ENCODE measurements around the gene TP53I3.
A peak's percentile ranks its signal among the peaks of the same experiment; 100 is the strongest.
"Not testable (repeated sequence)": the region's sequence is repeated elsewhere in the genome, so short reads cannot be mapped to it uniquely, and the experiment has no call there.

The TP53I3 gene, protein sequence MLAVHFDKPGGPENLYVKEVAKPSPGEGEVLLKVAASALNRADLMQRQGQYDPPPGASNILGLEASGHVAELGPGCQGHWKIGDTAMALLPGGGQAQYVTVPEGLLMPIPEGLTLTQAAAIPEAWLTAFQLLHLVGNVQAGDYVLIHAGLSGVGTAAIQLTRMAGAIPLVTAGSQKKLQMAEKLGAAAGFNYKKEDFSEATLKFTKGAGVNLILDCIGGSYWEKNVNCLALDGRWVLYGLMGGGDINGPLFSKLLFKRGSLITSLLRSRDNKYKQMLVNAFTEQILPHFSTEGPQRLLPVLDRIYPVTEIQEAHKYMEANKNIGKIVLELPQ

DNA sequence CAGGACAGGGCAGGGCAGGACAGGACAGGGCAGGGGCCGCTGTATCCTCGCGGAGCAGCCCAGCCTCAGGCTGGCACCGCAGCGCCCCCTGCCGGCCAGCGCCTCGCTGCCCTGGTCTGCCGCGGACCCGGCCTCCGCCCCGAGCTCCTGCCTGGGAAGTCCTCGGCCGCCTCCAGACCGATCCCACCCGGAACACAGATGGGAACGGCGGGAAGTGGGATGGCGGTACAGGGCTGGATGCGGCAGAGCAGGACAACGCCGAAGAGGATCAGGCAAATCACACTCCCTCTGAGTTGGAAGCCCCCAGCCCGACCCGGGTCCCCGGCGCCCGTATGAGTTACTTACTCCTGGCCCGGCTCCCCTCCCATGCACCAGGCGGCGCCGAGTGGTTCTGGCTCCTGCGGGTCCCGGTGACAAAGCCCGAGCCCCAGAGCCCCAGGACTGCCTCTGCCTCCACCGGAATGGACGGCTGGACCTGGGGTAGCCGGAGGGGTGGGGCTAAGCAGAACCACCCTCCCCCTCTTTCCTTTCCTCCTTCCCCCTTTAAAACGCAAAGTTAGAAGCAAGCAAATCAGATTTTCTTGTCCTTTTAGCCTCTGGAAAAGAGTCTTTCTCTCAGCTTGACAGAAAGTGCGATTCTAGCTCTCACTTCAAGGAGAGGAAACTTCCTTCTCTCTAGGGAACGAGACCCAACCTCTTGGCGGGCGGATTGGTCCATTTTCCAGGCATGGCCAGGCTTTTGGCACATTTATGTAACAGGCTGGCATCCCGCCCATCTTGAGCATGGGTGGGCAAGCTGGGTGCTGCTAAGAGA lies at the start of gene TP53I3:
Gene TP53I3, minus strand, starts transcription at position 449 of the 814 bp plus-strand sequence. CDS start 508 bp downstream, outside the sequence.
- peak; percentile 94 for DNase-seq (ENCODE audit: low spot score)

DNA sequence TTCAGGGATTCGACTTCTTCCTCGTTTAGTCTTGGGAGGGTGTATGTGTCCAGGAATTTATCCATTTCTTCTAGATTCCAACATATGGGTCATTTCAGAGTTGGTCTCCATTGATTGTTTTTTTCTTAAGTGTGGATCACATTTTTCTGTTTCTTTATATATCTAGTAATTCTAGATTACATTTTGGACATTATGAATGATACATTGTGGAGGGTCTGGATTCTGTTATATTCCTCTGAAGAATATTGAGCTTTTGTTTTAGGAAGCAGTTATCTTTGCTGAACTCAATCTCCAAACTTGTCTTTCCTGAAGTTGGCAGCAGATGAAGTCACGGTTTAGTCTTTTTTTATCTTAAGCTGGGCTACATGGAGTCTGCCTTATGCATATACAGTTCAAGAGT lies 47.9 kb upstream of the TP53I3 start:
- DNase-seq (ENCODE audit: low spot score), result no peak

DNA sequence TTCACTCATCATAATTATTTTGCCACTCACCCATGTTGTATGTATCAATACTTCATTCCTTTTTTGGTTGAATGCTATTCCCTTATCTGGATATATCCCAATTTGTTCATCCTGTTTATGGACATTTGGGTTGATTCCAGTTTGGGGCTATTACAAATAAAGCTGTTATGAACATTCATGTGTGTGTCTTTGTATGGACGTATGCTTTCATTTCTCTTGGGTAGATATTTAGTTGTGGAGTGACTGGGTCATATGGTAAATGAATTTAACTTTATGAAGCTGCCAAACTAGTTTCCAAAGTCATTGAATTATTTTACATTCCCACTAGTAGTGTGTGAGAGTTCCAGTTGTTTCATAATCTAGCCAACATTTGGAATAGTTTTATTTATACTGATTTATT lies 41.3 kb upstream of the TP53I3 start:
- DNase-seq (ENCODE audit: low spot score), result no peak

DNA sequence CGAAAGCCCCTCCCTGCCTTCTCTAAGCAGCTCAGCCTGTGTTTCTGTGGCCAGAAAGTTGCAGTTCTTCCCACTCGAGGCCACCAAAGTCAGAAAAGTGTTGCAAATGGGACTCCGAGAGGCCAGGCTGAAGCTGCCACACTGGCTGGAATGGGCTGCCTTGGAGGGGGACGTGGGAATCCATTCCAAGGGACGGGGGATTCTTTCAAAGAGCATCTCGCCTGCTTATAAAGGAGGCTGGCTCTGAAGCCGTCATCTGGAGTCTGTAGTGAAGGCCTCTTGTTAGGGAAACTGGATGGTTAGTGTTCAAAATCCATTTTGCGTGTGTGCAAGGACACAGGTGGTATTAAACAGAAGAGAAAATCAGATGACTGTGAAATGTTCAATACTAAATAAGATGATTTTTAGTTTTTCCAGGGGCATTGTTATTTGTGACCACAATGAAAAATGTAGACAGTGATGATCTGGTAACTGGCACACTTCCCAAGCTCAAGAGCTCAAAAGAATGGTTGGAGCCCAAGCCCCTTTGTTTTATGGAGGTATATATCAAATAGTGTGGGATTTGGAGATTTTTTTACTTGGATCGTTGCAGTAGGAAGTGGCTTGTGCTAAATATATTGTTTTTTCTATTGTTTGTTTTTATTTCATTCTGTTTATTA lies 39.4 kb upstream of the TP53I3 start:
- DNase-seq (ENCODE audit: low spot score), result no peak

DNA sequence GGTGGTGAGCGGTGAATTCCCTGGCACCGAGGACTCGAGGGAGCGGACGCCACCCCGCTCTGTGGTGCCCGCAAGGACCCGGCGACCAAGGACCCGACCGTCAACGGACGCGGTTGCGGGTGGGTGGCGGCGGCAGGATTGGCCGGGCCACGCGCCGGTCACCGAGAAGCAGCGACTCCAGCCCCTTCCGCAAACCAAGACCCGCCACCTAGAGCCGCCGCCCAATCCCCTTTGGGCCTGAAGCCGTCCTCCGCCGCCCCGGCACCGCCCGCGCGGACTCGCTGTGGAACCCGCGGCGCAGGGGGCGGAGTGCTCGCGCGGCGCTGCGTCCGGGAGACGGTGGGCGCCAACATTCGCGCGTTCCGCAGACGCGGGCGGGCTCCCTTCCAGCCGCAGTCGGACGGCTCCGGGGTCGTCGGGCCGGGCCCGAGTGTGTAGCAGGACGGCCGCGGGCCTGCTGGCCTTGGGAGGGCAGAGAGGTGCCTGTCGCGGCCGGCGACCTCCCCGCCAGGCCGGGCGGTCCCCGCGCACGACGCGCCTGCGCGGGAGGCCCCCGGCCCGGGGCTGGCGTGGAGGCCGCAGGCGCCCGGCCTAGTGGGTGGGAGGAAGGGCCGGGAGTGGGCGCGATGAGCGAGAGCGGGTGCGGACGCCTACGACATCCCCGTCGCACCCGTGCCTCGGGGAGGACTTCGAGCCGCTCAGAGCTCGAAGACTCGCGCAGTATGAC lies 38.7 kb upstream of the TP53I3 start, which contains the start of the genes FAM228B and PFN4:
Gene FAM228B, plus strand, starts transcription at position 275 of the 727 bp plus-strand sequence. CDS start 893 bp downstream, outside the sequence.
Gene PFN4, minus strand, starts transcription at position 140 of the 727 bp plus-strand sequence. CDS start 799 bp downstream, outside the sequence.
- peak; percentile 89 for DNase-seq (ENCODE audit: low spot score)

DNA sequence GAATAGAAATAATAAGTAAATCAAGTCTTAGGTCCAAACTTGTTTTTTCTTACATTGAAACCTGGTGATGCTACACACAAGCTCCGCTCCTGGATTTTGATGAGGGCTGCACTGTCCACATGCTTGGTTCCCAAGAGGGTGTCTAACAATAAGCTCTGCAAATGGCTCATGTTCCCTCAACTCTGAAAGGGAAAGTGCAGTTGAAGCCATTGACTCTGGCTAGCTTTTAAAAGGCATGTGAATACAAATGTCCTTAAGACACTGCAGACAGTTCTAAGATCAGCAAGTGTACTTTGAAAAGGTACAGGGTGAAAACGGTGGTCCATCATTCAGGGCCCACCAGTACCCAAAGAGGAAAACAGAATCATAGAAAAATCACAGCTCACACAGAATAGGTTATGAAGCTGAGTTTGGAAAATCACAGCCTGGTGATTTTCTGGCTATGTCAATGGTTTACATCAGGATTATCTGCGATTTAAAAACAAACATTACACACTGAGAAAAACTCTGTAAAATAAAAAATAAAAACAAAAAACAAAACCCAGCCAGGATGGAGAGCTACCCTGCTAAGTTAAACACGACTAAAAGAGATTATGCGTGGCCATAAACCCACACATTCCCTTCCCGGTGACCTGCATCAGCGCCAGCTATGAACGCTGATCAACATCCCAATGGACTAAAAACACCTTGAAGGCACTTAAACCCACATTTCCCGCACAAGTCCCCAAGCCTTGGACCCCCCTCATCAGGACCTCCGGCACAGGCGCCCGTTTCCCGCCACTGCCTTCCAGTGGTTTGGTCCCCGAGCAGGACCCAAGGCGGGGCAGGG lies 37.9 kb upstream of the TP53I3 start:
- DNase-seq (ENCODE audit: low spot score), result no peak

DNA sequence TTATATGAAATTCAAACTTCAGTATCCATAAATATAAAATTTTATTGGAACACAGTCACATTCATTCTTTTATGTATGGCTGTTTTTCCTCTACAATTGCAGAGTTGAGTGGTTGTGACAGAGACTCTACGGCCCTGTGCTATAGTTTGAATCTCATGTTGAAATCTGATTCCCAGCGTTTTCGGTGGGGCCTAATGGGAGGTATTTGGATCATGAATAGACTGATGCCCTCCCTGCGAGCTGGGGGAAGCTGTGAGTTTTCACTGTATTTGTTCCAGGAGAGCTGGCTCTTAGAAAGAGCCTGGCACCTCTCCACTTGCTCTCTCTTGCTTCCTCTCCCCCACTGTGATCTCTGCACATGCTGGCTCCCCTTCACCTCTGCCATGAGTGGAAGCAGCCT lies 36.8 kb upstream of the TP53I3 start:
- no peak for DNase-seq (ENCODE audit: low spot score)

DNA sequence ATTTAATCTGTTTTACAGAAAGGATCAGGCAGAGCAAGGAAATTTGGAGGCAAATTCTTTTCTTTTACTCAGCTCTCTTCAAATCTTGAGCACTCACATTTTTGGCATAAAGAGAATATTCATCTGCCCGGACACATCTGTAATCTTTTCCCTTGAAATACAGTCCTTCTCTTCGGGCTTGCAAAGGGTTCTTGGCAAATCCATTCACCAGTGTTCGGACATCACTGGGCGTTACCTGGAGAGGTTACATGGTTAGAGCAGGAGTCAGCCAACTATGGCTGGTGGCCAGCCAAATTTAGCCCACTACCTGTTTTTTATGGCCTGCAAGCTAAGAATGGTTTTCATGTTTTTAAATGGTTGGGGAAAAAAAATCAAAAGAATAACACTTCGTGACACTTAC lies 36.4 kb upstream of the TP53I3 start:
- no peak for DNase-seq (ENCODE audit: low spot score)

DNA sequence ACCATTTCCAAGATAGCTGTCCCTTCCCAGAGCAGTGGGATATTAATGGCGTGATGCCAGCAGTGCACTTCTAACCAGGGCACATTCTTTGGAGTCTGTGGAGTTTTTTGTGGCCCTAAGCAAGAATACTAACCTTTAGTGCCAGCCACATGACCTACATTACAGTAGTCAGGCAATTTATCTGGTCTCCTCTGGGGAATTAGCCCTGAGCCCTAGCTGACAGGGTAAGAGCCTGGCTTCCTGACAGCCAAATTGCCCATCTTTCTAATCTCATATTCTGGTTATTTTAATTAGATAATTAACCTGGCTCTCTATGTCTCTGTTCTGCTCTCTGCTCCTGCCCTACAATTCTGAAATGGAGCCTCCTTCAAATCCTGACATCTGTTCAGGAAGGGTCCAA lies 33.3 kb upstream of the TP53I3 start:
- DNase-seq (ENCODE audit: low spot score), result no peak

DNA sequence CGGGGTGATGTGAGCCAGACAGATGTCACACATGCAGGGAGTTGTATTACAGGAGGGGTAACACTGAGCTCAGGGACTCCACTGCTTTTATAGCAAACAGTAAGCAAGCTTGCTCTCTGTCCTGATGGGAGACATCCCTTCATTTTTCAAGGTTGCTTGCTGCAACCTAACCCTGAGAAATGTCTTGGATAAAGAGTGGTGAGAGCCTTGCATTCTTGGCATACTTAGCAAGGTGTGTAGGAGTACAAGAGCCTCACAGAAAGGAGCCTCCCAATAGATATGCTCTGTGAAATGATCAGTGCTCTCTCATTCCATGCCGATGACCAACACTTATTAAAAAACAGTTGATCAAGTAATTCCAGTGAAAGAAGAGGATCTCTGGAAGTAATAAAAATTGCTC lies 30.4 kb upstream of the TP53I3 start:
- DNase-seq (ENCODE audit: low spot score), result no peak

DNA sequence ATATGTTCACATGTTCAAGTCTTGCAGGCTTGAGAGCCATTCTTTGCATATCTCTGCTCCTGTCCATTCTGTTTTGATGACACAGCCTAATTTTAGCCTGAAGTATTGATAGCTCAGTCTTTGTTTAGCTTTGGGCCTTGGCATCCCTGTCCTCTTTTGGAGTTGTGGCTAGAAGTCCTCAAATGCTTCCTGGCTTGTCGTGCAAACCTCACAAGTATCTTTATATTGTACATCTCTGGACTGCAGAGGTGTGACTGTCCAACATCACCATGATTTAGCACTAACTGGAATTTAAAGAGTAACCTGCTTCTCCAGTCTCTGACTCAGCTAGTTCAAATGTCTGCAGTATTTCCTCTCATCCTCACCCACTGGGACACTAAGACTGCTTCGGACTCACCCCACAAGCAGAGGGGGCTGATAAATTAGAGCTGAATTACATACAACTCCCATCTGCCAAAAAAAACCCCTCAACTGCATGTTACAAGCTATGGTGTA lies 26.8 kb upstream of the TP53I3 start:
- DNase-seq (ENCODE audit: low spot score), result no peak

DNA sequence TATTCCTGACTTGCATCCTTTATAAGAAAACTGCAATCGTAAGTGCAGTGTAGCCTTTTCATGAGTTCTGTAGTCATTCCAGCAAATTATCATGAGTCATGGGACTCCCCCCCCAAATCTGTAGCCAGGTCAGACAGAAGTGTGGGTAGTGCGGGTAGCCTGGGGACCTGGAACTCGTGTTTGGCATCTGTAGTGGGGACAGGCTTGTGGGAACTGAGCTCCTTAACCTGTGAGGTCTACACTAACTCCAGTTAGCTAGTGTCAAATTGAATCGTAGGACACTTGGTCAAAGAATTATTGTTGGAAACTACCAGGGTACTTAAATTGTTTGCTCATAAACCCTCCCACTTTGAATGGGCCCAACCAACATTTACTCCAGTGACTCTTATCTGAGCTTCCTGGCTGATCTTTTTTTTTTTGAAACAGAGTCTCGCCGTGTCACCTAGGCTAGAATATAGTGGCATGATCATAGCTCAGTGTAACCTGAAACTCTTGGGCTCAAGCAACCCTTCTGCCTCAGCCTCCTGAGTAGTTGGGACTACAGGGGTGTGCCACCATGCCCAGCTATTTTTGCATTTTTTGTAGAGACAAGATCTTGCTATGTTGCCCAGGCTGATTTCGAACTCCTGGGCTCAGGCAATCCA lies 26.1 kb upstream of the TP53I3 start:
- no peak for DNase-seq (ENCODE audit: low spot score)

DNA sequence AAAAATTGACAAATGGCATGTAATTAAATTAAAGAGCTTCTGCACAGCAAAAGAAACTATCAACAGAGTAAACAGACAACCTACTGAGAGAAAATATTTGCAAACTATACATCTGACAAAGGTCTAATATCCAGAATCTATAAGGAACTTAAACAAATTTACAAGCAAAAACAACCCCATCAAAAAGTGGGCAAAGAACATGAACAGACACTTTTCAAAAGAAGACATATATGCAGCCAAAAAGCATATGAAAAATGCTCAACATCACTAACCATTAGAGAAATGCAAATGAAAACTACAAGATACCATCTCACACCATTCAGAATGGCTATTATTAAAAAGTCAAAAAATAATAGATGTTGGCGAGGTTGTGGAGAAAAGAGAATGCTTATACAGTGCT lies 24.8 kb upstream of the TP53I3 start:
- not testable (repeated sequence) for DNase-seq (ENCODE audit: low spot score)

DNA sequence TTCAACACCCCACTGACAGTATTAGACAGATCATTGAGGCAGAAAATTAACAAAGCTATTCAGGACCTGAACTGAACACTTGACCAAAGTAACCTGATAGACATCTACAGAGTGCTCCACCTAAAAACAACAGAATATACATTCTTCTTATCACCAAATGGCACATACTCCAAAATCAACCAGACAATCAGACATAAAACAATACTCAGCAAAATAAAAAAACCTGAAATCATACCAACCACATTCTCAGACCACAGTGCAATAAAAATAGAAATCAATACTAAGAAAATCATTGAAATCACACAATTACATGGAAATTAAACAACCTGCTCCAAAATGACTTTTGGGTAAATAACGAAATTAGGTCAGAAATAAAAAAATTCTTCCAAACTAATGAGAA lies 22.7 kb upstream of the TP53I3 start:
- DNase-seq (ENCODE audit: low spot score), result no peak

DNA sequence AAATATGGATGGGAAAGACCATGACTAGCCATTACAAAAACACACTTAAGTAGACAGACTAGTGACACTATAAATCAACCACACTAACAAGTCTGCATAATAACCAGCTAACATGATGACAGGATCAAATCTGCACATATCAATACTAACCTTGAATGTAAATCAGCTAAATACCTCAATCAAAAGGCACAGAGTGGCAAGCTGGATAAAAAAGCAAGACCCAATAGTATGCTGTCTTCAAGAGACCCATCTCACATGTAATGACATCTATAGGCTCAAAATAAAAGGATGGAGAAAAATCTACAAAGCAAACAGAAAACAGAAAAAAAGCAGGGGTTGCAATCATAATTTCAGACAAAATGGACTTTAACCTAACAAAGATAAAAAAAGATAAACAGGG lies 22.2 kb upstream of the TP53I3 start:
- no peak for DNase-seq (ENCODE audit: low spot score)

DNA sequence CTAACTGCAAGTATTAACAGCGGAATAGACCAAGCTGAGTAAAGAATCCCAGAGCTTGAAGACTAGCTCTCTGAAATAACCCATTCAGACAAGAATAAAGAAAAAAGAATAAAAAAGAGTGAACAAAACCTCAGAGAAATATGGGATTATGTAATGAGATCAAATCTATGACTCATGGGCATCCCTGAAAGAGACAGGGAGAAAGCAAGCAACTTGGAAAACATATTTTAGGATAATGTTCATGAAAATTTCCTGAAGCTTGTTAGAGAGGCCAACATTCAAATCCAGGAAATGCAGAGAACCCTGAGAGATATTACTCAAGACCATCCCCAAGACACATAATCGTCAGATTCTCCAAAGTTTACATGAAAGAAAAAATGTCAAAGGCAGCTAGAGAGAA lies 21.2 kb upstream of the TP53I3 start:
- no peak for DNase-seq (ENCODE audit: low spot score)

DNA sequence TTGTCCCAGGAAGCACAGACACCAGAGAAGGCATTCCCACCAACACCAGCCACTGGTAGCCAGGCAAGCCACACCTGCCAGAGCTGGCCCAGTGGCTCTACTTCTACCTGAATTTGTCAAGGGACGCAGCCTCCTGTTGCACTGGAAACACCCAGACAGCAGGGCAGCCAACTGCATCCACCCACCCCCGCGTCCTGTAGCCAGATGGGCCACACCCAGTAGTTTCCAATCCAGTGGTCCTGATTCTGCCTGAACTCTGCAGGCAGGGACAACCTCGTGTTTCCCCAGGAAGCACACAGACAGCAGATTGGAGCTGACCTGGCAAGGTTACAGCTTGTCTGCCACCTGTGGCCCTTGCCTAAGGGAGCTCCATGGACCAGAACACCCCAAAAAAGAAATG lies 20.3 kb upstream of the TP53I3 start:
- DNase-seq (ENCODE audit: low spot score), result no peak

DNA sequence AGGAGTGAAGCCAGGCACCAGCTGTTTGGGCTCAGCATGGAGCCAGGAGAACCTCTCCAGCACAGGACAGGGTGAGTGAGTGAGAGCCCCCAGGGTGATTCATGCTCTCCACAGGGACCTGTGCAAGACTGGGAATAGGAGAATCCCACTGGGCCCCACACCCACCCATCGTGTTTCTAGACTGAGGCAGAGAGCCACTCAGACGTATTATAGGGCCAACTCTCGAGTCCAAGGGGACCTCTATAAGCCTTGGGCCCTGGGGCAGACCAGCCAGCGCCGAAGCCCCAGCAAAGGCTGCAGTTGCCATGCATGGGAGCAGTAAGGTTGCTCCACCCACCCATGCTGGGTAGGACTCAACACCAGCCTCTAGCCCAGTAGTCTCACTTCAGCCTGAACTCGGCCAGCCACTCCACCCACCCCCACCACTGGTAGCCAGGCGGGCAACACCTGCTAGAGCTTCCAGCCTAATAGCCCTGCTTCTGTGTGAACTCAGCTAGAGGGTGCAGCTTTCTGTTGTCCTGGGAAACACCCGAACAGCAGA lies 19.5 kb upstream of the TP53I3 start:
- DNase-seq (ENCODE audit: low spot score), result no peak

DNA sequence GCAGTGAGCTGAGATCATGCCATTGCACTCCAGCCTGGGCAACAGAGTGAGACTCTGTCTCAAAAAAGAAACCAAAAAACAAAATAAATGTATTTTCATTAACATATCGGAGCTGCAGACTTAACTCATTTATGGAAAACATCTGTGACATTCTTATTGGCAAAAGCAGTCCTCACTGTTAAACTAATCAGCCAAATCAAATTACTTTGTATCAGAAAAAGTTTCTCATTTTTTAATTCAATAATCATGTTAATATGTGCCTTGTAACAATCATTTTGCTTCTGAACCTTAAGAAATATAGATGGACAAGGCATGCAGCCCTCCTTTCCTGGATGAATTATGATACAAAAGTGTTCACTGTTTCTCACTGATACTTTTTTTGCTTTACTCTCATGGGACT lies 18.0 kb upstream of the TP53I3 start:
- no peak for DNase-seq (ENCODE audit: low spot score)

DNA sequence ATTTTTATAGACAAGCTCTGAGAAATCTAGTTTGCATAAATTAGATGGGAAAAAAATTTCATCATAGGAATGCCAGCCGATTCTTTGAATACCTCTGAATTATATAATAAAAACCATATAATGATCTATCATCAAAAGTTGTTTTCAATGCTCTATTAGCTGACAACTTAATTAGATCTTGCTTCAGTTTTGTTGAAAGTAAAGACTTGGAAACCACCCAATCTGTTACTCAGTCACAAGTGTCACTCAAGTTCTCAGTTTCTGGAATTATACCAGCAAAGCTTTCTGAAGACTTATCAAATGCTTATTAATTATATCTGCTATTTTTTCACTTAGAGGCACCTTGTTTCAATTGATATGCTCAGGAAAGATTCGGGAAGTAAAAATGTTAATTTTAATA lies 17.4 kb upstream of the TP53I3 start:
- no peak for DNase-seq (ENCODE audit: low spot score)

Measured in left forelimb (tissue), 1 donor.